K562 (cell line): Measurements from ENCODE around the gene TRIM33. TPM values are rescaled to one million over a fixed set of nuclear protein-coding genes. Genes with fewer than 3 reads are reported as not detected.
"Not testable (repeated sequence)": the region's sequence is repeated elsewhere in the genome, so short reads cannot be mapped to it uniquely, and the experiment has no call there.

ENCODE experiments used
- ATAC-seq: fragments of 200-7000 bp; cut with Tn5 transposase; 3 replicates; pipeline ENCODE4 v1.9.1; 2020; ENCODE audit warnings: moderate library complexity
- BruUV-seq: library from RNA; stranded (reverse); fragments of 400-500 nt; replicated peaks from 2 replicates; lab custom pipeline; 2021; lab: Mats Ljungman, UMichigan
- CTCF ChIA-PET: fragments of 300-600 bp; formaldehyde crosslinking; extraction: SDS; loops from one replicate; lab custom pipeline; 2021; ENCODE audit warnings: low intra/inter-chr PET ratio; lab: Yijun Ruan, JAX
- POLR2A ChIA-PET: fragments of 300-600, 350-650 bp; sonication (Branson Sonifier 250); formaldehyde crosslinking; extraction: SDS; loops from one replicate; lab custom pipeline; 2021; ENCODE audit warnings: antibody characterized with exemption, inconsistent platforms; lab: Yijun Ruan, JAX
- DNase-seq, 4 experiments: peaks; one replicate each; pipeline versions ENCODE4 v3.0.0 to v3.0.0-alpha.2; 2011 to 2018; ENCODE audit warnings: low spot score in 3 of 4, mixed read lengths in 3 of 4; ENCODE audit errors: extremely low read depth in 1 of 4
- FAIRE-seq: peaks from 2 replicates; lab custom pipeline; 2011; peaks lifted over from hg19 to GRCh38; lab: Jason Lieb, UNC
- H2AFZ ChIP-seq: 2 replicates; pipeline ENCODE4 v1.6.0; 2011; ENCODE audit warnings: low read depth, low read length, control low read depth, inconsistent platforms
- H3K27ac ChIP-seq: fragments of 200-600 bp; 3 replicates; pipeline ENCODE4 v1.8.0; 2011; ENCODE audit warnings: low read depth, mild to moderate bottlenecking, control low read depth, inconsistent platforms, low read length, moderate library complexity, mixed read lengths; ENCODE audit errors: extremely low read depth
- H3K27me3 ChIP-seq, 2 experiments: fragments of 300-600 bp in 1 of 2; 2 replicates in 1 of 2; 3 replicates in 1 of 2; pipeline versions ENCODE4 v1.6.0 to v1.8.0; 2011; ENCODE audit warnings: inconsistent platforms in 2 of 2, low read length in 2 of 2, mild to moderate bottlenecking in 1 of 2, mixed read lengths in 1 of 2, moderate library complexity in 1 of 2; ENCODE audit not compliant: control insufficient read depth in 2 of 2, insufficient read depth in 2 of 2
- H3K36me3 ChIP-seq: fragments of 300-600 bp; 3 replicates; pipeline ENCODE4 v1.8.0; 2011; ENCODE audit warnings: mild to moderate bottlenecking, low read length, inconsistent platforms; ENCODE audit not compliant: control insufficient read depth, insufficient read depth
- H3K4me1 ChIP-seq, 2 experiments: fragments of 200-600 bp in 1 of 2; replicated peaks in 1 of 2; 2 replicates in 1 of 2; 3 replicates in 1 of 2; pipeline versions ENCODE4 v1.5.1 to v1.8.0; 2011; ENCODE audit warnings: inconsistent platforms in 2 of 2, low read length in 2 of 2, mild to moderate bottlenecking in 1 of 2, mixed read lengths in 1 of 2, moderate library complexity in 1 of 2; ENCODE audit not compliant: control insufficient read depth in 2 of 2, insufficient read depth in 2 of 2
- H3K4me2 ChIP-seq: 2 replicates; pipeline ENCODE4 v1.6.1; 2011; ENCODE audit warnings: low read length, control low read depth, inconsistent platforms, mixed read lengths; ENCODE audit not compliant: insufficient read depth
- H3K4me3 ChIP-seq: fragments of 200-600 bp; sonication (generic), shearing (Covaris generic); 2 replicates; pipeline ENCODE4 v1.5.1; 2016; ENCODE audit warnings: control low read depth, inconsistent platforms
- H3K79me2 ChIP-seq: fragments of 200-600 bp; 3 replicates; pipeline ENCODE4 v1.8.0; 2011; ENCODE audit warnings: low read length, inconsistent platforms; ENCODE audit not compliant: control insufficient read depth, insufficient read depth
- H3K9ac ChIP-seq, 2 experiments: 2 replicates each; pipeline versions ENCODE4 v1.6.0 to v1.6.1; 2011; ENCODE audit warnings: low read depth in 2 of 2, low read length in 2 of 2, control low read depth in 1 of 2, inconsistent platforms in 1 of 2, mild to moderate bottlenecking in 1 of 2, mixed read lengths in 1 of 2; ENCODE audit not compliant: insufficient read depth in 1 of 2
- H3K9me1 ChIP-seq: one replicate; pipeline ENCODE4 v1.6.0; 2011; ENCODE audit warnings: inconsistent platforms, mild to moderate bottlenecking, low read length, moderate library complexity; ENCODE audit not compliant: control insufficient read depth, insufficient read depth
- H3K9me3 ChIP-seq: replicated peaks from 2 replicates; pipeline ENCODE4 v1.5.1; 2011; ENCODE audit warnings: low read depth, low read length, inconsistent platforms; ENCODE audit not compliant: control insufficient read depth, insufficient read depth
- H4K20me1 ChIP-seq: replicated peaks from 2 replicates; pipeline ENCODE4 v1.6.1; 2011; ENCODE audit warnings: low read length, inconsistent platforms, mixed read lengths; ENCODE audit not compliant: control insufficient read depth, insufficient read depth
- ETV1 ChIP-seq: fragments of 450-650 bp; conservative IDR thresholded peaks from 2 replicates; pipeline ENCODE4 v1.6.1; 2016; ENCODE audit warnings: missing genetic modification characterization, control low read depth, low read depth, missing compliant biosample characterization
- FOS ChIP-seq: IDR thresholded peaks from 3 replicates; pipeline ENCODE4 v1.6.1; 2011; ENCODE audit not compliant: insufficient read length; ENCODE audit errors: extremely low read depth
- NFIC ChIP-seq: fragments of 450-650 bp; IDR thresholded peaks from 2 replicates; pipeline ENCODE4 v1.6.1; 2017; ENCODE audit warnings: mild to moderate bottlenecking, inconsistent platforms
- ZNF184 ChIP-seq: sonication (generic); formaldehyde crosslinking; IDR thresholded peaks from 2 replicates; pipeline ENCODE4 v1.5.0; 2020; ENCODE audit warnings: missing genetic modification reagents
- ZNF224 ChIP-seq: sonication (generic); formaldehyde crosslinking; IDR thresholded peaks from 2 replicates; pipeline ENCODE4 v1.8.0; 2022; ENCODE audit warnings: mild to moderate bottlenecking, missing genetic modification reagents
- ZNF445 ChIP-seq: fragments of 250-450 bp; sonication (Bioruptor Pico); IDR thresholded peaks from 2 replicates; pipeline ENCODE4 v1.4.0; 2020; ENCODE audit warnings: low read depth, mild to moderate bottlenecking, moderate library complexity
- whole genome bisulfite sequencing: fragments of 100-300 bp; shearing (Covaris generic); methylation state at CpG from one replicate; pipeline ENCODE4 v1.1.6; 2016; ENCODE audit warnings: low coverage, mixed read lengths; ENCODE audit not compliant: insufficient coverage; ENCODE audit errors: missing lambda C conversion rate; 5-methylcytosine and 5-hydroxymethylcytosine counted together
- in situ Hi-C: fragments of 300-500 bp; cut with MboI; formaldehyde crosslinking; loops from 4 replicates; pipeline ENCODE4 v1.15.0; 2018; ENCODE audit warnings: inconsistent platforms, mixed read lengths
- intact Hi-C: fragments of 100-400 bp; cut with micrococcal nuclease; formaldehyde crosslinking; loops from 2 replicates; pipeline ENCODE4 v1.14.2; 2022
- polyA plus RNA-seq, 8 experiments: library from polyadenylated mRNA; depleted of rRNA in 4 of 8; stranded (reverse) in 5 of 8; unstranded in 3 of 8; fragments of >200 nt; fragmentation: Nextera tagmentation in 2 of 8; fragmentation: Illumina TruSeq in 1 of 8; extraction: Ambion mirVana in 2 of 8; extraction: Trizol in 1 of 8; gene quantifications; 2 replicates each; pipeline versions ENCODE4 v1.2.1 to v1.2.3, GENCODE V29; 2011 to 2014; ENCODE audit warnings: inconsistent platforms in 1 of 8, missing spikeins in 1 of 8
- total RNA-seq, 7 experiments: library from RNA; depleted of rRNA in 6 of 7; stranded (reverse); fragments of >200 nt in 6 of 7; fragmentation: Illumina TruSeq in 2 of 7; extraction: Trizol in 2 of 7; gene quantifications; 2 replicates each; pipeline versions ENCODE4 v1.2.1 to v1.2.3, GENCODE V29; 2011 to 2021; ENCODE audit warnings: low replicate concordance in 1 of 7
- TF ChIP-seq, protein P1 (sequence below): sonication (generic); formaldehyde crosslinking; IDR thresholded peaks from 2 replicates; pipeline ENCODE4 v1.8.1; 2023; ENCODE audit warnings: mild to moderate bottlenecking, missing genetic modification reagents
- TF ChIP-seq, protein P2 (sequence below): fragments of 250-450 bp; sonication (Bioruptor Pico); IDR thresholded peaks from 2 replicates; pipeline ENCODE4 v1.4.0; 2020

TRIM33 gene
- total and polyA plus RNA-seq, 9 of the 15 experiments (the other 6 are each of a cell fraction or from before 2014, with no cell fraction given), result 9.3 to 58.4 (median 40.2) TPM

GRCh38 chr1:114479636-114480035 lies 31.4 kb downstream of the TRIM33 start:
- TF ChIP-seq, protein P1, sequence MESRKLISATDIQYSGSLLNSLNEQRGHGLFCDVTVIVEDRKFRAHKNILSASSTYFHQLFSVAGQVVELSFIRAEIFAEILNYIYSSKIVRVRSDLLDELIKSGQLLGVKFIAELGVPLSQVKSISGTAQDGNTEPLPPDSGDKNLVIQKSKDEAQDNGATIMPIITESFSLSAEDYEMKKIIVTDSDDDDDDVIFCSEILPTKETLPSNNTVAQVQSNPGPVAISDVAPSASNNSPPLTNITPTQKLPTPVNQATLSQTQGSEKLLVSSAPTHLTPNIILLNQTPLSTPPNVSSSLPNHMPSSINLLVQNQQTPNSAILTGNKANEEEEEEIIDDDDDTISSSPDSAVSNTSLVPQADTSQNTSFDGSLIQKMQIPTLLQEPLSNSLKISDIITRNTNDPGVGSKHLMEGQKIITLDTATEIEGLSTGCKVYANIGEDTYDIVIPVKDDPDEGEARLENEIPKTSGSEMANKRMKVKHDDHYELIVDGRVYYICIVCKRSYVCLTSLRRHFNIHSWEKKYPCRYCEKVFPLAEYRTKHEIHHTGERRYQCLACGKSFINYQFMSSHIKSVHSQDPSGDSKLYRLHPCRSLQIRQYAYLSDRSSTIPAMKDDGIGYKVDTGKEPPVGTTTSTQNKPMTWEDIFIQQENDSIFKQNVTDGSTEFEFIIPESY (CRISPR knock-in tag), result peak; percentile 72; the same call in 1 of the 2 replicates
- POLR2A ChIA-PET, result interaction anchor here (1.3 kb wide), 1 partner anchor 12 kb away, joined by 3 read pairs; no protein-coding TSS in a partner anchor
- H3K4me1 ChIP-seq, ATAC-seq, FAIRE-seq, DNase-seq, BruUV-seq, H2AFZ ChIP-seq, H3K9me3 ChIP-seq, in situ Hi-C loops, H3K9ac ChIP-seq, H3K4me2 ChIP-seq, H3K27ac ChIP-seq, H4K20me1 ChIP-seq, H3K36me3 ChIP-seq, CTCF ChIA-PET, H3K4me3 ChIP-seq, H3K9me1 ChIP-seq, H3K27me3 ChIP-seq, intact Hi-C loops: not testable (repeated sequence)
- H3K79me2 ChIP-seq, result peaks cover 90% of the 10 kb centered on the region
- WGBS, result 100% methylated on average over 4 of the region's 17 CpGs

DNA sequence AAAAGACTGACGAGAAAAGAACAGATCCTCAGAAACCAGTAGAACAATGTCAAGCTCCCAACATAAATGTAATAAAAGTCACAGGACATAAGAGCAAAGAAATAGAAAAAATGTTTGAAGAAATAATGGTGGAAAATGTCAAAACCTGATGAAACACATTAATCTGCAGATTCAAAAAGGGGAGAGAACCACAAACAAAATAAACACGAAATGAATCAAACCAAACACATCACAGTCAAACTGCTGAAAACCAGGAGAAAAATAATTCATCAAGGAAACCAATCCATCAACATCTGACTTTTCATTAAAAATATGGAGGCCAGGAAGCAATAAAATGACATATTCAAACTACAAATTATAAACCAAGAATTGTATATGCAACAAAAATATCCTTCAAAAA lies 31.9 kb downstream of the TRIM33 start:
- H3K27me3 ChIP-seq, result no peaks in the 10 kb centered on the region
- H3K9me3 ChIP-seq, result no peaks in the 10 kb centered on the region
- intact Hi-C loops, result no loop called here
- 76% methylated on average over 2 of the region's 2 CpGs for WGBS
- no peaks in the 10 kb centered on the region; the same call in 1 of the 2 replicates for H4K20me1 ChIP-seq
- H3K4me2 ChIP-seq, result no peak overlapping the region
- DNase-seq (no peak), ATAC-seq (no peak), FAIRE-seq (no peak)
- ChIA-PET CTCF (no interaction called here), POLR2A (interaction anchor here (1.3 kb wide), 1 partner anchor 11 kb away, joined by 3 read pairs; no protein-coding TSS in a partner anchor)
- H3K36me3 ChIP-seq, result 0 out of 3 replicates have a peak, but pooled peaks cover 4% of the 10 kb centered on the region
- BruUV-seq, result no TSS peak
- no peak overlapping the region for H3K27ac ChIP-seq
- no peaks in the 10 kb centered on the region for H3K9me1 ChIP-seq
- in situ Hi-C loops, result no loop called here
- H3K4me3 ChIP-seq, result no peak overlapping the region
- H3K79me2 ChIP-seq, result peaks cover 91% of the 10 kb centered on the region
- no peak overlapping the region for H2AFZ ChIP-seq
- peaks cover 0 to 4% of the 10 kb centered on the region in 2 experiments; a peak in 2 of 5 replicates for H3K4me1 ChIP-seq
- no peak overlapping the region for H3K9ac ChIP-seq
- TF ChIP-seq ETV1 (tag), result no peak
- TF ChIP-seq ZNF184 (CRISPR knock-in tag), result no peak
- no peak for TF ChIP-seq ZNF224 (CRISPR knock-in tag)
- TF ChIP-seq NFIC, result no peak
- TF ChIP-seq FOS, result no peak
- TF ChIP-seq, protein P2, sequence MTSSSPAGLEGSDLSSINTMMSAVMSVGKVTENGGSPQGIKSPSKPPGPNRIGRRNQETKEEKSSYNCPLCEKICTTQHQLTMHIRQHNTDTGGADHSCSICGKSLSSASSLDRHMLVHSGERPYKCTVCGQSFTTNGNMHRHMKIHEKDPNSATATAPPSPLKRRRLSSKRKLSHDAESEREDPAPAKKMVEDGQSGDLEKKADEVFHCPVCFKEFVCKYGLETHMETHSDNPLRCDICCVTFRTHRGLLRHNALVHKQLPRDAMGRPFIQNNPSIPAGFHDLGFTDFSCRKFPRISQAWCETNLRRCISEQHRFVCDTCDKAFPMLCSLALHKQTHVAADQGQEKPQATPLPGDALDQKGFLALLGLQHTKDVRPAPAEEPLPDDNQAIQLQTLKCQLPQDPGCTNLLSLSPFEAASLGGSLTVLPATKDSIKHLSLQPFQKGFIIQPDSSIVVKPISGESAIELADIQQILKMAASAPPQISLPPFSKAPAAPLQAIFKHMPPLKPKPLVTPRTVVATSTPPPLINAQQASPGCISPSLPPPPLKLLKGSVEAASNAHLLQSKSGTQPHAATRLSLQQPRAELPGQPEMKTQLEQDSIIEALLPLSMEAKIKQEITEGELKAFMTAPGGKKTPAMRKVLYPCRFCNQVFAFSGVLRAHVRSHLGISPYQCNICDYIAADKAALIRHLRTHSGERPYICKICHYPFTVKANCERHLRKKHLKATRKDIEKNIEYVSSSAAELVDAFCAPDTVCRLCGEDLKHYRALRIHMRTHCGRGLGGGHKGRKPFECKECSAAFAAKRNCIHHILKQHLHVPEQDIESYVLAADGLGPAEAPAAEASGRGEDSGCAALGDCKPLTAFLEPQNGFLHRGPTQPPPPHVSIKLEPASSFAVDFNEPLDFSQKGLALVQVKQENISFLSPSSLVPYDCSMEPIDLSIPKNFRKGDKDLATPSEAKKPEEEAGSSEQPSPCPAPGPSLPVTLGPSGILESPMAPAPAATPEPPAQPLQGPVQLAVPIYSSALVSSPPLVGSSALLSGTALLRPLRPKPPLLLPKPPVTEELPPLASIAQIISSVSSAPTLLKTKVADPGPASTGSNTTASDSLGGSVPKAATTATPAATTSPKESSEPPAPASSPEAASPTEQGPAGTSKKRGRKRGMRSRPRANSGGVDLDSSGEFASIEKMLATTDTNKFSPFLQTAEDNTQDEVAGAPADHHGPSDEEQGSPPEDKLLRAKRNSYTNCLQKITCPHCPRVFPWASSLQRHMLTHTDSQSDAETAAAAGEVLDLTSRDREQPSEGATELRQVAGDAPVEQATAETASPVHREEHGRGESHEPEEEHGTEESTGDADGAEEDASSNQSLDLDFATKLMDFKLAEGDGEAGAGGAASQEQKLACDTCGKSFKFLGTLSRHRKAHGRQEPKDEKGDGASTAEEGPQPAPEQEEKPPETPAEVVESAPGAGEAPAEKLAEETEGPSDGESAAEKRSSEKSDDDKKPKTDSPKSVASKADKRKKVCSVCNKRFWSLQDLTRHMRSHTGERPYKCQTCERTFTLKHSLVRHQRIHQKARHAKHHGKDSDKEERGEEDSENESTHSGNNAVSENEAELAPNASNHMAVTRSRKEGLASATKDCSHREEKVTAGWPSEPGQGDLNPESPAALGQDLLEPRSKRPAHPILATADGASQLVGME (CRISPR knock-in tag), result no peak
- no peak for TF ChIP-seq ZNF445 (CRISPR knock-in tag)
